Psoas muscle (tissue), 8 donors: Measurements from ENCODE around the gene SMIM44. TPM values are rescaled to one million over a fixed set of nuclear protein-coding genes. Genes with fewer than 3 reads are reported as not detected.
A peak's percentile ranks its signal among the peaks of the same experiment; 100 is the strongest.

Experiments used
- ATAC-seq, 4 donors: fragments of 200-7000 bp; cut with Tn5 transposase; one replicate each; pipeline ENCODE4 v1.9.1; 2020; ENCODE audit warnings: moderate library complexity in 3 of 4, mild to moderate bottlenecking in 2 of 4
- DNase-seq, 2 donors: peaks; one replicate each; pipeline ENCODE4 v3.0.0-alpha.2; 2020
- H3K27ac ChIP-seq: fragments of 200-600 bp; one replicate; pipeline ENCODE4 v1.8.0; 2022
- H3K27me3 ChIP-seq, 3 donors: fragments of 200-600 bp in 1 of 3; one replicate each; pipeline versions ENCODE4 v1.6.1 to v1.8.0; 2013 to 2022; ENCODE audit warnings: low read length in 2 of 3, mild to moderate bottlenecking in 2 of 3, moderate library complexity in 1 of 3; ENCODE audit not compliant: insufficient read depth in 3 of 3
- H3K36me3 ChIP-seq, 2 donors: fragments of 200-600 bp in 1 of 2; one replicate each; pipeline versions ENCODE4 v1.6.1 to v1.8.0; 2013 to 2022; ENCODE audit warnings: low read depth in 1 of 2, mild to moderate bottlenecking in 1 of 2, moderate library complexity in 1 of 2; ENCODE audit not compliant: insufficient read depth in 1 of 2
- H3K4me1 ChIP-seq: fragments of 200-600 bp; one replicate; pipeline ENCODE4 v1.8.0; 2022
- H3K4me3 ChIP-seq: fragments of 200-600 bp; one replicate; pipeline ENCODE4 v1.8.0; 2022; ENCODE audit warnings: mild to moderate bottlenecking
- H3K9me3 ChIP-seq: fragments of 200-600 bp; one replicate; pipeline ENCODE4 v1.8.0; 2022
- WGBS, 3 donors: extraction: QIAGEN DNeasy Blood & Tissue Kit; methylation state at CpG; one replicate each; pipeline versions ENCODE4 v1.1.6 to v1.1.7; 2013; 5-methylcytosine and 5-hydroxymethylcytosine counted together
- intact Hi-C, 2 donors: fragments of 100-400 bp; cut with DNase I; formaldehyde crosslinking; loops; one replicate each; pipeline versions ENCODE4 v1.11.0 to v1.14.2; 2022
- polyA plus RNA-seq, 3 donors: library from polyadenylated mRNA; stranded (reverse); fragments of 200-250 nt; gene quantifications; one replicate each; pipeline ENCODE4 v1.2.3, GENCODE V29; 2013
- total RNA-seq, 4 donors: library from RNA; stranded (reverse); fragmentation: NEBNext Ultra II Directional in 2 of 4; extraction: Animal tissue kit (Norgen Biotek cat#: 25700) in 2 of 4; gene quantifications; one replicate each; pipeline versions ENCODE4 v1.2.1 to v1.2.4, GENCODE V29; 2021 to 2023
- TF ChIP-seq, protein P1 (sequence below): fragments of 200-600 bp; IDR thresholded peaks from one replicate; pipeline ENCODE4 v1.8.0; 2022; ENCODE audit warnings: antibody characterized with exemption
- donor health status: healthy with polysubstance abuse.
- donor health status: DM: no; HTN: no; CAD: no; lungs with moderate emphysema.
- donor health status: Bipolar disorder and iron deficiency.
- donor health status: healthy.
- donor health status: DM: yes; HTN: yes; CAD: no.
- donor health status: DM: no; HTN: no; CAD: no.
- donor health status: DM: no; HTN: no; CAD: no.
- donor health status: DM: yes; HTN: yes; CAD: no.

SMIM44 gene
- total and polyA plus RNA-seq, 7 donors = not detected

DNA sequence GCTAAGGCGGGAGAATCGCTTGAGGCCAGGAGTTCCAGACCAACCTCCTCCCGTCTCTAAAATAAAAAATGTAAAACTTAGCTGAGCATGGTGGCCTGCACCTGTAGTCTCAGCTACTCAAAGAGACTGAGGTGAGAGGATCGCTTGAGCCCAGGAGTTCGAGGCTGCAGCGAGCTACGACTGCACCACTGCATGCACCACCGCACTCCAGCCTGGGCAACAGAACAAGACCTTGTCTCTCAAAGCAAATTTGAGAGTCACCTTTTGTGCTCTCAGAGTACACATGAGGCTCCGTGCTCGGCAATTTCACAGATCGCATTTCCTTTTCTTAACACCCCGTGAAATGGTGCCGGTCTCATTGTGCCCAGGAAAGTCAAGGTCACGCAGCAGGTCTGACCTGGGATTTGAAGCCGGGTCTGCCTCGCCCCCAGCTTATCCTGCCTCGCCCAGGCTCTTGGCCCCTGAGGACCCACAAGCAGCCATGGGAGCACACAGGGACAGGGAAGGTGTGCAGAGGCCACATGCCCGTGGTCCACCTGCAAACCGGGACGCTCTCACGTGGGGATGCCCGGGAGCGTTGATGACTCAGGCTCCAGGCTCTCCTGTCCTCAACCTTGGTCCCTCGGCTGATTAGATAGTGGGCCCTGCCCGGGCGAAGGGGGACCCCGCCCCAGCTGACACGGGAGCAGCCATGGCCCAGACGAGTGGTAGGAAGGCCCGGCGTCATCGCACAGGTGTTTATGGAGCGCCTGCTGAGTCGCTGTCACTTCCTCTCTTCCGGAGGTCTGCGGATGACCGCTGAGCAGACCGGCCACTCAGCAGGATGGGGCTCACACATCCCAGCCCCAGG lies 1.8 kb downstream of the SMIM44 start:
- TF ChIP-seq, protein P1, sequence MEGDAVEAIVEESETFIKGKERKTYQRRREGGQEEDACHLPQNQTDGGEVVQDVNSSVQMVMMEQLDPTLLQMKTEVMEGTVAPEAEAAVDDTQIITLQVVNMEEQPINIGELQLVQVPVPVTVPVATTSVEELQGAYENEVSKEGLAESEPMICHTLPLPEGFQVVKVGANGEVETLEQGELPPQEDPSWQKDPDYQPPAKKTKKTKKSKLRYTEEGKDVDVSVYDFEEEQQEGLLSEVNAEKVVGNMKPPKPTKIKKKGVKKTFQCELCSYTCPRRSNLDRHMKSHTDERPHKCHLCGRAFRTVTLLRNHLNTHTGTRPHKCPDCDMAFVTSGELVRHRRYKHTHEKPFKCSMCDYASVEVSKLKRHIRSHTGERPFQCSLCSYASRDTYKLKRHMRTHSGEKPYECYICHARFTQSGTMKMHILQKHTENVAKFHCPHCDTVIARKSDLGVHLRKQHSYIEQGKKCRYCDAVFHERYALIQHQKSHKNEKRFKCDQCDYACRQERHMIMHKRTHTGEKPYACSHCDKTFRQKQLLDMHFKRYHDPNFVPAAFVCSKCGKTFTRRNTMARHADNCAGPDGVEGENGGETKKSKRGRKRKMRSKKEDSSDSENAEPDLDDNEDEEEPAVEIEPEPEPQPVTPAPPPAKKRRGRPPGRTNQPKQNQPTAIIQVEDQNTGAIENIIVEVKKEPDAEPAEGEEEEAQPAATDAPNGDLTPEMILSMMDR = no peak
- 22 to 31% (median 28%) methylated on average over 38 of the region's 38 CpGs for WGBS, 3 donors
- DNase-seq = no peak
- no peak overlapping the region for H3K27ac ChIP-seq
- peaks cover 0 to 41% (median 17%) of the 10 kb centered on the region in 3 donors for H3K27me3 ChIP-seq
- H3K4me1 ChIP-seq = no peaks in the 10 kb centered on the region
- no peaks in the 10 kb centered on the region for H3K9me3 ChIP-seq
- H3K4me3 ChIP-seq = no peak overlapping the region
- no peak for ATAC-seq
- H3K36me3 ChIP-seq = no peaks in the 10 kb centered on the region
- intact Hi-C loops = loop anchor here in 1 of 2 donors (10.0 kb wide), 1 partner anchor 257 kb away; the partner anchor contains the start of gene CELF5

- Histone ChIP-seq H3K27me3 (peaks cover 0 to 45% (median 17%) of the 10 kb centered on the region in 3 donors), H3K27ac (no peak within 1 kb of the TSS), H3K9me3 (no peaks in the 10 kb centered on the region), H3K36me3 (no peaks in the 10 kb centered on the region), H3K4me1 (no peaks in the 10 kb centered on the region), H3K4me3 (no peak within 1 kb of the TSS)
- WGBS, 3 donors = 43 to 48% (median 47%) methylated on average over 17 to 27 of the region's 27 CpGs
- no peak for DNase-seq
- TF ChIP-seq, protein P1 = no peak
- intact Hi-C loops = loop anchor here in 1 of 2 donors (10.0 kb wide), 1 partner anchor 256 kb away; the partner anchor contains the start of gene CELF5
- no peak for ATAC-seq
Observed at GRCh38 chr19:3480383-3481091, 2.7 kb downstream of the SMIM44 start, which contains the start of gene SMIM24. Gene SMIM24 (minus strand): TSS chr19:3480525. CDS start chr19:3480463, 62 bp downstream.

GRCh38 chr19:3479834-3480215 lies 3.4 kb downstream of the SMIM44 start:
- intact Hi-C loops = loop anchor here in 1 of 2 donors (10.0 kb wide), 1 partner anchor 255 kb away; the partner anchor contains the start of gene CELF5
- Histone ChIP-seq H3K27ac (no peak overlapping the region), H3K4me1 (no peaks in the 10 kb centered on the region), H3K9me3 (no peaks in the 10 kb centered on the region), H3K36me3 (no peaks in the 10 kb centered on the region), H3K27me3 (peaks cover 0 to 45% (median 17%) of the 10 kb centered on the region in 3 donors), H3K4me3 (no peak overlapping the region)
- TF ChIP-seq, protein P1 = no peak
- WGBS, 3 donors = 32 to 38% (median 37%) methylated on average over 5 to 9 of the region's 9 CpGs
- ATAC-seq (peak in 2 of 4 donors; percentile 25 to 50), DNase-seq (no peak)

DNA sequence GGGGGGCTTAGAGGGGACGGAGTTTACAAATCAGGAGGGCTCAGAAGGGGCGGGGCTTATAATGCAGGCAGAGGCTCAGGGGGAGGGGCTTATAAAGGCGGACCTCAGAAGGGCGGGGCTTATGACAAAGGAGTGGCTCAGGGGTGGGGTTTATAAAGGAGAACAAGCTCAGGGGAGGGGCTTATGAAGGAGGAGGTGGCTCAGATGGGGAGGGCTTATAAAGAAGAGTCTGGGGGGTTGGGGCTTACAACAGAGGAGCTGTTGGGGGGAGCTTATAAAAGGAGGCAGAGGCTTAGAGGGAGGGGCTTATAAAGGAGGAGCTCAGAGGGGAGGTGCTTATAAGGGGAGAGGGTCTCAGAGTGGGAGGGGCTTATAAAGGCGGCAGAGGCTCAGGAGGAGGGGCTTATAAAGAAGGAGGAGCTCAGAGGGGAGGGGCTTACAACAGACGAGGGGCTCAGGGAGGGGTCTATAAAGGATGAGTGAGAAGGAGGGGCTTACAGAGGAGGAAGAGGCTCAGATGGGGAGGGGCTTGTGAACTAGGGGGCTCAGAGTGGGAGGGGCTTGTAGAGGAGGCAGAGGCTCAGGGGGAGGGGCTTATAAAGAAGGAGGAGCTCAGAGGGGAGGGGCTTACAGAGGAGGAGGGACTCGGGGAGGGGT lies 3.9 kb downstream of the SMIM44 start:
- Histone ChIP-seq H3K4me1 (no peaks in the 10 kb centered on the region), H3K27ac (no peak overlapping the region), H3K36me3 (no peaks in the 10 kb centered on the region), H3K4me3 (no peak overlapping the region), H3K27me3 (peaks cover 0 to 45% (median 17%) of the 10 kb centered on the region in 3 donors), H3K9me3 (no peaks in the 10 kb centered on the region)
- 28 to 37% (median 34%) methylated on average over 7 of the region's 7 CpGs for WGBS, 3 donors
- TF ChIP-seq, protein P1 = no peak
- no peak for DNase-seq
- intact Hi-C loops = no loop called here
- ATAC-seq = peak in 3 of 4 donors; percentile 42 to 68 (median 61)
